ENCODE measurements around the gene LCK. TPM values are rescaled to one million over a fixed set of nuclear protein-coding genes. Genes with fewer than 3 reads are reported as not detected.

LCK gene
- total RNA-seq, 3 donors from 2014 or later (not counting 1 experiment from before 2014, with no cell fraction given): 180 to 227 (median 215) TPM

- Mint-ChIP-seq H3K36me3 (no peaks in the 10 kb centered on the region), H3K27me3 (ENCODE audit: low read depth in 2 of 2) (no peaks in the 10 kb centered on the region), H3K4me3 (peak overlapping the region; percentile 92), H3K9me3 (no peaks in the 10 kb centered on the region), H3K4me1 (peaks cover 20 to 29% of the 10 kb centered on the region in 2 donors), H3K27ac (peak overlapping the region; percentile 92 to 96)
- no peaks in the 10 kb centered on the region for H3K27me3 ChIP-seq (ENCODE audit: control insufficient read depth, insufficient read depth, low read length)
- H3K27ac ChIP-seq (ENCODE audit: low read length): peak overlapping the region; percentile 82
- peak overlapping the region; percentile 54 for H3K4me3 ChIP-seq (ENCODE audit: low read length)
- peaks cover 30% of the 10 kb centered on the region for H3K4me1 ChIP-seq (ENCODE audit: control insufficient read depth, insufficient read depth, low read length)
- TF ChIP-seq, protein P1, sequence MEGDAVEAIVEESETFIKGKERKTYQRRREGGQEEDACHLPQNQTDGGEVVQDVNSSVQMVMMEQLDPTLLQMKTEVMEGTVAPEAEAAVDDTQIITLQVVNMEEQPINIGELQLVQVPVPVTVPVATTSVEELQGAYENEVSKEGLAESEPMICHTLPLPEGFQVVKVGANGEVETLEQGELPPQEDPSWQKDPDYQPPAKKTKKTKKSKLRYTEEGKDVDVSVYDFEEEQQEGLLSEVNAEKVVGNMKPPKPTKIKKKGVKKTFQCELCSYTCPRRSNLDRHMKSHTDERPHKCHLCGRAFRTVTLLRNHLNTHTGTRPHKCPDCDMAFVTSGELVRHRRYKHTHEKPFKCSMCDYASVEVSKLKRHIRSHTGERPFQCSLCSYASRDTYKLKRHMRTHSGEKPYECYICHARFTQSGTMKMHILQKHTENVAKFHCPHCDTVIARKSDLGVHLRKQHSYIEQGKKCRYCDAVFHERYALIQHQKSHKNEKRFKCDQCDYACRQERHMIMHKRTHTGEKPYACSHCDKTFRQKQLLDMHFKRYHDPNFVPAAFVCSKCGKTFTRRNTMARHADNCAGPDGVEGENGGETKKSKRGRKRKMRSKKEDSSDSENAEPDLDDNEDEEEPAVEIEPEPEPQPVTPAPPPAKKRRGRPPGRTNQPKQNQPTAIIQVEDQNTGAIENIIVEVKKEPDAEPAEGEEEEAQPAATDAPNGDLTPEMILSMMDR (IDR thresholded peaks at IDR 0.05): no peak
- H3K9me3 ChIP-seq (ENCODE audit: control insufficient read depth, insufficient read depth, low read length): no peaks in the 10 kb centered on the region
- 23% methylated on average over 12 of the region's 13 CpGs for WGBS (ENCODE audit: insufficient coverage)
- DNase-seq (no peak), ATAC-seq (no peak)
- intact Hi-C loops (cut with micrococcal nuclease): loop anchor here (5.0 kb wide), 1 partner anchor 116 kb away; the partner anchor contains the start of gene MARCKSL1
- peaks cover 34% of the 10 kb centered on the region for H3K36me3 ChIP-seq (ENCODE audit: control insufficient read depth, insufficient read depth, low read length)
Measured at GRCh38 chr1:32221581-32221979, 29.5 kb upstream of the LCK start.

DNA sequence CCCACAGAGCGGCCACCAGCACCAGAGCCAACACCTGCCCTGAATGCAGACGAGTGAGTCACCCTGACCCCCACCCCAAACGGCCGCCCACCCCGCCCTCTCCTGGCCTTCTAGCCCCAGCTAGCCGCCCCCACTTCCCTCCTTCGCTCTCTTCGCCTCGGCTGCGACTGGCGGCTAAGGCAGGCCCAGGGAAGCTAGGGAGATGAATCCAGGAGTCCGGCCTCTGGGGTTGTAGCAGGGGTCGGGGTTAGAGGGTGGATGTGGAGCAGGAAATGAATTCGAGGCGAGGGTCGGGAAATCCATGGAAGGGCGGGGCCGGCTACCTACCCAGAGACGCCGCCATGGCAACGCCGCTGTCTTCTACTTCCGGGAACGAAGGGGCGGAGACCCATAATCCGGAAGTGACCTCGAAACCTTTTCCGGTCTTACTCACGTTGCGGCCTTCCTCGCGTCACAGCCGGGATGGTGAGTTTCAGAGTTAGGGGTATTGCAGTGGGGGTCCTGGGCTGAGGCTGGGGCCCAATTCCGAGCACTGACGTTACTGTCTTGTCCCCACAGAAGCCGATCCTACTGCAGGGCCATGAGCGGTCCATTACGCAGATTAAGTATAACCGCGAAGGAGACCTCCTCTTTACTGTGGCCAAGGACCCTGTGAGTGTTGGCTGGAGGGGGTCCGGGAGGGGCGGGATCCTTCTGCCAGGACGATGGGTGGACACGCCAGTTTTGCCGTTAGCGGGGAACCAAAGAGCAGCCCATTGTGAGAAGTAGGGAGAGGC lies 28.9 kb upstream of the LCK start, which contains the start of the genes EIF3I and TMEM234:
EIF3I (plus strand) TSS at position 428 of the 776 bp plus-strand sequence; CDS start at position 463, 35 bp downstream.
TMEM234 (minus strand) TSS at position 374 of the 776 bp plus-strand sequence; CDS start at position 343, 31 bp downstream.
- no peaks in the 10 kb centered on the region for H3K27me3 Mint-ChIP-seq (ENCODE audit: low read depth in 2 of 2)
- H3K9me3 Mint-ChIP-seq: no peaks in the 10 kb centered on the region
- peak within 1 kb of the TSS; percentile 92 for H3K4me3 Mint-ChIP-seq
- under 1% methylated on average over 41 of the region's 46 CpGs for WGBS (ENCODE audit: insufficient coverage)
- Histone ChIP-seq H3K27me3 (ENCODE audit: control insufficient read depth, insufficient read depth, low read length) (no peaks in the 10 kb centered on the region), H3K4me1 (ENCODE audit: control insufficient read depth, insufficient read depth, low read length) (peaks cover 30% of the 10 kb centered on the region), H3K36me3 (ENCODE audit: control insufficient read depth, insufficient read depth, low read length) (peaks cover 32% of the 10 kb centered on the region), H3K27ac (ENCODE audit: low read length) (peak within 1 kb of the TSS; percentile 82), H3K9me3 (ENCODE audit: control insufficient read depth, insufficient read depth, low read length) (no peaks in the 10 kb centered on the region), H3K4me3 (ENCODE audit: low read length) (peak within 1 kb of the TSS; percentile 54)
- peaks cover 20 to 29% of the 10 kb centered on the region in 2 donors for H3K4me1 Mint-ChIP-seq
- ATAC-seq (peak; percentile 89 to 96 (median 93)), DNase-seq (peak; percentile 86 to 97)
- H3K27ac Mint-ChIP-seq: peak within 1 kb of the TSS; percentile 92 to 96
- no peaks in the 10 kb centered on the region for H3K36me3 Mint-ChIP-seq
- intact Hi-C loops (cut with micrococcal nuclease): loop anchor here (1.0 to 5.0 kb wide), 3 partner anchors 21 to 115 kb away; partner anchors contain the start of genes MARCKSL1 and TXLNA
- TF ChIP-seq, protein P1 (IDR thresholded peaks at IDR 0.05): no peak

DNA sequence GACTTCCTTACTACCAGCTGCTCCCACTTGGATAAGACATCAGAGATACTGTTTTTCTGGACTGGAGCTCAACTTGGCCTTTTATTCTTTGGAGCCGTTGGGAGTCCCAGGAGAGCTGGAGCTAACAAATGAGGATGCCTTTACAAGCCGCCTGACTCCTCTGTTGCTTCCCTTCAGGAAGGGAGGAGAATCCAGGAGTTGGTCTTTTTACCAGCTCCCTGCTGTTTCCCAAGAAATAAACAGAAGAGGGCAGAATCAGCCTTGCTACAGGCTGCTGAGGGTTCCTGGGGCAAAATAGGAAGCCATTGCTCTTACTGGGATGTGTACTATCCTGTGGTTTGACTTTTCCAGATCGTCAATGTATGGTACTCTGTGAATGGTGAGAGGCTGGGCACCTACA lies 27.4 kb upstream of the LCK start:
- DNase-seq (no peak), ATAC-seq (no peak)
- H3K4me3 ChIP-seq (ENCODE audit: low read length): no peak overlapping the region

More for the DNA sequence above, 27.4 kb upstream of the LCK start:
- Mint-ChIP-seq H3K4me1 (peaks cover 20 to 29% of the 10 kb centered on the region in 2 donors), H3K36me3 (peaks cover 15% of the 10 kb centered on the region), H3K27me3 (ENCODE audit: low read depth in 2 of 2) (no peaks in the 10 kb centered on the region), H3K27ac (peak overlapping the region; percentile 92 to 96), H3K4me3 (peak overlapping the region; percentile 92), H3K9me3 (no peaks in the 10 kb centered on the region)
- Histone ChIP-seq H3K27ac (ENCODE audit: low read length) (no peak overlapping the region), H3K36me3 (ENCODE audit: control insufficient read depth, insufficient read depth, low read length) (peaks cover 40% of the 10 kb centered on the region), H3K27me3 (ENCODE audit: control insufficient read depth, insufficient read depth, low read length) (no peaks in the 10 kb centered on the region), H3K9me3 (ENCODE audit: control insufficient read depth, insufficient read depth, low read length) (no peaks in the 10 kb centered on the region), H3K4me1 (ENCODE audit: control insufficient read depth, insufficient read depth, low read length) (peaks cover 30% of the 10 kb centered on the region)
- WGBS (ENCODE audit: insufficient coverage): 98% methylated on average over 3 of the region's 3 CpGs
- intact Hi-C loops (cut with micrococcal nuclease): loop anchor here (5.0 kb wide), 1 partner anchor 114 kb away; the partner anchor contains the start of gene MARCKSL1
- TF ChIP-seq, protein P1 (IDR thresholded peaks at IDR 0.05): no peak
